Measurements from ENCODE around the gene RIMBP2.

- TF ChIP-seq CTCF (IDR thresholded peaks at IDR 0.05; ENCODE audit: borderline replicate concordance, extremely low read depth, low read length, poor library complexity, severe bottlenecking) (no peak), EZH2 (IDR thresholded peaks at IDR 0.05; ENCODE audit: borderline replicate concordance, low read depth, low read length, severe bottlenecking) (no peak)
These were observed 76.3 kb downstream of the RIMBP2 start for GRCh38 chr12:130639476-130640424.
